GM18951 (cell line): ENCODE results near the gene IGFBP4.

ENCODE experiments used
- POLR2A ChIP-seq: IDR thresholded peaks from 4 replicates; pipeline ENCODE4 v1.6.1; 2011; ENCODE audit warnings: mild to moderate bottlenecking; ENCODE audit not compliant: insufficient read length, insufficient read depth; ENCODE audit errors: extremely low read depth
- in situ Hi-C: fragments of 300-500 bp; cut with MboI; formaldehyde crosslinking; loops from one replicate; pipeline ENCODE4 v1.12.0; 2022; ENCODE audit warnings: low sequenced_read_pairs, mixed read lengths, inconsistent platforms; ENCODE audit not compliant: unreplicated experiment

The IGFBP4 gene

DNA sequence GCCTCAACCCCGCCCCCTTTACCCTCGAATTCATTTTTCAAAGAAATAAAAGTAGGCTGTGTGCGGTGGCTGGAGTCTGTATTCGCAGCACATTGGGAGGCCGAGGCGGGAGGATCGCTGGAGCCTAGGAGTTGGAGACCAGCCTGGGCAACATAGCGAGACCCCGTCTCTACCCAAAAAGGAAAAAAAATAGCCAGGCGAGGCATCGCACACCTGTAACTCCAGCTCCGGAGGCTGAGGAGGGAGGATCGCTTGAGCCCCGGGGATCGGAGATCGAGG lies 24.9 kb upstream of the IGFBP4 start:
- in situ Hi-C loops: no loop called here
- no peak for TF ChIP-seq POLR2A

DNA sequence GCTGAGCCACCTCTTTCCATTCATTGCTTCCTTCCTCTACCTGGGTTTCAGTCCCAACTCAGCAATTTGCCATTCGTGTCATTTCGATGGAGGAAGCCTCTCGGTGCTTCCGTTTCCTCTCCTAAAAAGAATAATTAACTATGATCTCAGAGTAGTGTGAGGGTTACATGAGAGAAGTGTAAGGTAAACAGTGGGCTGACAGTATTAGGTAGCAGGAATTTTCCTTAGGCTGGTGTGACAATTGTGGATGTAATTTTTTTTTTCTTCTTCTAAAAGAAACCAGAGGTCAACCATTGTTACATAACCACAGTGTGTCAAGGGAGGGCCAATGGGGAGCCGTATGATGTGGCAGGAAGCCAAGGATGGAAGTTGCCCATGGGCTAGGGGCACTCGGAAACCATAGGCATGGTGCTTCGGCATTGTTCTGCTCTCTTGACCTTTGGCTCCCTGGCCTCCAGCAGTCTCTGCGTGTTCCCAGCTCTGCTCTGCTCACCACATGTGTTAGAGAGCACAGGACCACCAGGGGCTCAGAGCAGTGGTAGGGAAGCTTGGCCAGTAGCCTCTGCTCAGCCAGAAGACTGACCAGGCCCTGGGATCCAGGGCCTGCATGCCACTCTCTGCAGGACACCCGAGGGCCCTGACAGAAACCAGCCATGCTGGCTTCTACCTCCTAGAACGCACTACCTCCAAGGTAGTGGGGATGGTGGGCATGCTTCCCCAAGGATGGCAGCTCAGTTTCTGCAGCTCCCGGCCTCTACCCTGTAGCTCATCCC lies 23.5 kb upstream of the IGFBP4 start:
- TF ChIP-seq POLR2A: no peak
- in situ Hi-C loops: no loop called here

DNA sequence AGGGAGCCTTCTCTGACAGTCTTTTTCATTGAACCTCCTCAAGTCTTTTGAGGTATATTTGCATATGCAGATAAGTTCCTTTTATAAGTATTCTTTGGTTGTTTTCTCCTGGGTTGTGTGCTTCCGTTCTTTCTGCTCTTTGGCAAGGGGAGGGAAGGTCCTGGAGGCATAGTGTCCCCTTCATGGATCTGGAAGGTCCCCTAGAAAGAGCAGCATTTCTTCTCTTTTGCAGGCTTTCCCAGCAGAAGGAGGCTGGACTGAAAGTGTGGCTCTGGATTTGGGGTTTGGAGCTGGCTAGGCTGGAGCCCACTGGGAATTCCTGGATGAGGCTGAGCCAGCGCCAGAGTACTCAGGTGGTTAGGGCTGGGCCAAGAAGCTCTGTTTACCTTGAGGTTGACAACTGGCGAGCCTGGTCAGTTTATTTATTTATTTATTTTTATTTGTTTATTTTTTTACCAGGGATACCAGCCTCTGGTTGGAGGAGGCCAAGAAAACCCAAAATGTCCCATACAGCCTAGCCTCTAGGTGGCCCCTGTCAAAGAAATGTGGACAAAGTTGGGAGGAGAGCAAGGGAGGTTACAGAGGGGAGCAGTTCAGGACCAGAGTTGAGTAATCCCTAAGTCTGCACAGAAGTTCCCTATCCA lies 20.1 kb upstream of the IGFBP4 start:
- in situ Hi-C loops: no loop called here
- no peak for TF ChIP-seq POLR2A

DNA sequence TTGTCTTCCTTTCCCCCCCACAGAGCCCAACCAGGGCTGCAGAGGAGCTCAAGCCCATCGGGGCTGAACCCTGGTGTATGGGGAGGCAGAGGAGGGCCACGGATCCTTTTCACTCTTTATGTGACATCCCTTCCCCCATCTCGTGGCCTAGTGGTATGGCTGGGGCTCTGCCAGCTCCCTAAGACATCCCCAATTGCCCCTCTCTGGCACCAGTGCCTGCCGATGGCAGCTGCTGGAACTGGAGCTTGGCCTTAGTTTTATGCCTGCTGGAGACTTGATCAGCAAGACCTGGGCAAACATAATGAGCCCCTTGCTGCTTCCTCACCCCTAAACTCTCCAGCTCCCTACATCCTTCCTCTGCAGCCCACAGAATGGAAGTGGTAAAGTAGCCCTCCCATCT lies 17.5 kb upstream of the IGFBP4 start:
- in situ Hi-C loops: loop anchor here (25.0 kb wide), 1 partner anchor 112 kb away; no protein-coding TSS in a partner anchor
- no peak for TF ChIP-seq POLR2A

DNA sequence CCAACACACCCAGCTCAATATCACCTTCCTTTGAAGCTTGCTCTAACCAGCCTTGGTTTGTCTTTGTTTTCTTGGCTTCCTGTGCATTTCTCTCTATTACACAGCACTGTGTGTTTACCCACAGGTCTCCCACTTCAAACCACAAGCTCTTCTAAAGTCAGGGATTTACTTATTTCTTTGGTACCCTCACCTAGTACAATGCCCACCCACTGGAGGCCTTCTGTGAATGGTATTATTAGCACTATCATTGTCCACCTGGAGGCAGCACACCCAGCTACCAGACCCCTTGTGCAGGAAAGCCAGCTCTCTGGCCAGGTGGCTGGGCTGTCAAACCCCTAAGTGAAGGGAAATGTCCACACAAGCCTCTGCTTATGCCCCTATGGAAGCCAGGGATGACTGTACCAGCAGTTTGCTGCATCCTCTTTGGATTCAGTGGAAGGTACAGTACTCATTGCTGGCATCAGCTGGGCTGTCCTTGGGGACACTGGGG lies 16.2 kb upstream of the IGFBP4 start:
- in situ Hi-C loops: loop anchor here (25.0 kb wide), 1 partner anchor 110 kb away; no protein-coding TSS in a partner anchor
- no peak for TF ChIP-seq POLR2A

DNA sequence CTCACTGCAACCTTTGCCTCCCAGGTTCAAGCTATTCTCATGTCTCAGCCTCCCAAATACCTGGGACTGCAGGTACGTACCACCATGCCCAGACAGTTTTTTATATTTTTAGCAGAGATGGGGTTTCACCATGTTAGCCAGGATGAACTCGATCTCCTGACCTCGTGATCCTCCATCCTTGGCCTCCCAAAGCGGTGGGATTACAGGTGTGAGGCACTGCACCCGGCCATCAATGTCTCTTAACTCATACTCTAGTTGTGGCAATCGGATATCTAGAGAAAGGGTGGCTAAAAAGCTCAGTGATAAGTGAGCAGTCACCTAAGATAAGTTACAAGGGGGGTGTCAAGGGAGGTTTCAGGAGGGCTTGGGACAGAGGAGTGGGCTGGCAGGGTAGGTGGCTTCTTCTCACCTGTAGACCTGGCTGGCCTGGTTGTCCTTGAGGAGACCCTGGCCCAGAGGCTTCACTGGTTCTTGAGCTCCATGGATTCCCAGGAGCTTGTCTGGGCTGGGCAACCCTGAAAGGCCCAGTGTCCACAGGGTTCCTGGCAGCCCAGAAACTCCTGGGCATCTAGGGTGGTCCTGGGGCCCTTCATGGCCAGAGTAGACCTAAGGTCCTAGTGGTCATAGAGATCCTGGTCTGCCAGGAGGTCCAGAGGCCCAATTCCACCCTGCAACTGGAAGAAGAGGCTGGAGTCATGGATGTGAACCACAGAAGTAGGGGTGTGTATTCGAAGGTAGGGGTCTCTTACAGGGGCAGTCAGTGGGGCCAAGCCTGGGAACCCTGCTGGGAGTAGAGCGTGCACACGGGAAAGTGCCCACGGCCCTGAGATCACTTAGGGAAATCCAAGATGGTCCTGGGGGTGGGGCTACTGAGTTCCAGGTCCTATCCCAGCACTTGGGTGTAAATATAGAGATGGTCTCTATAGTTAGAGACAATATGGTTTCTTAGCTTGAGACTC lies 12.7 kb upstream of the IGFBP4 start:
- in situ Hi-C loops: loop anchor here (25.0 kb wide), 1 partner anchor 107 kb away; no protein-coding TSS in a partner anchor
- no peak for TF ChIP-seq POLR2A

DNA sequence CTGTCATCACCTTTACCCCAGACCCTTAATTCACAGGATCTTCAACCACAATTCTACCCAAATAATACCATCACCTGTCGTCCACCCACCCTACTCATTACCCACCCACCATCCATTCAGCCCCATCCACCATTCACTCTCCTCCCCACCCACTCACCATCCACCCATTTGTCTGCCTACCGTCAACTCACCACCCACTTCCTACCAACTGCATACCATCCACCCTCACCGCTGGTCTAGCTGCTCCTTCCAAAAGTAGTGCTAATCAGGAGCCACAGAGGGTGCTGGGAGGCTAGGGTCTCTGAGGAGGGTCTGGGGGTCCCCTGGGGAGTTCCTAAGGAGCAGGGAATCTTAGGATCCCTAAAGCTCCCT lies 12.0 kb upstream of the IGFBP4 start:
- in situ Hi-C loops: loop anchor here (25.0 kb wide), 1 partner anchor 106 kb away; no protein-coding TSS in a partner anchor
- TF ChIP-seq POLR2A: no peak

DNA sequence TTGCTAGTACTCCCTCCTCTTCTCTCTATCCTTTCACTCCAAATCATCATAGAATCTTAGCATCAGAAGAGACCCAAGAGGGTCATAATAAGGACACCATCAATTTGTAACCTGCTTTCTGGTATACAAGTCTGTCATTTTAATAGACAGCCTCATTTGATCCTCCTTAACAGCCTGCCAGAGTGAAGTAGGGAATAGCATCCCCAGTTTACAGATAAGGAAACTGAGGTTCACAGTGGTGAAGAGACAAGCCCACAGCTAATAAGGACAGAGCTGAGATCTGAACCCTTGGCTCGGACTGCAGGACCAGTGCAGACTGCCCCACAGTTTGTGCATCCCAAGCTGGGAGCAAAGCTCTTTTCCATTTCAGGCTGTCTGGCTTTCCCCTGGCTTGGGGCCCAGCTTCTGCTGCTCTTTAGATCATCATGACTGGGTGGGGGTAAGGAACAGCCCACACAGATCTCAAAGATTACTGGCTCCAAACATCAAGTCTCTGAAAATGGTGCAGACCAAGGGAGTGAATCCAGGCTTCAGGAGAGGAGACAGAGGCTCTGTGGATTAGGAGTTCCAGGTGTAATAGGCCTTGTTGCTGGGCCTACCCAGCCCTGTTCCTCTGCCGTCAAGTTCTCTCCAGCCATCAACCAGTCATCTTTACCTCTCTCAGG lies 10.3 kb upstream of the IGFBP4 start:
- in situ Hi-C loops: loop anchor here (25.0 kb wide), 1 partner anchor 104 kb away; no protein-coding TSS in a partner anchor
- TF ChIP-seq POLR2A: no peak

DNA sequence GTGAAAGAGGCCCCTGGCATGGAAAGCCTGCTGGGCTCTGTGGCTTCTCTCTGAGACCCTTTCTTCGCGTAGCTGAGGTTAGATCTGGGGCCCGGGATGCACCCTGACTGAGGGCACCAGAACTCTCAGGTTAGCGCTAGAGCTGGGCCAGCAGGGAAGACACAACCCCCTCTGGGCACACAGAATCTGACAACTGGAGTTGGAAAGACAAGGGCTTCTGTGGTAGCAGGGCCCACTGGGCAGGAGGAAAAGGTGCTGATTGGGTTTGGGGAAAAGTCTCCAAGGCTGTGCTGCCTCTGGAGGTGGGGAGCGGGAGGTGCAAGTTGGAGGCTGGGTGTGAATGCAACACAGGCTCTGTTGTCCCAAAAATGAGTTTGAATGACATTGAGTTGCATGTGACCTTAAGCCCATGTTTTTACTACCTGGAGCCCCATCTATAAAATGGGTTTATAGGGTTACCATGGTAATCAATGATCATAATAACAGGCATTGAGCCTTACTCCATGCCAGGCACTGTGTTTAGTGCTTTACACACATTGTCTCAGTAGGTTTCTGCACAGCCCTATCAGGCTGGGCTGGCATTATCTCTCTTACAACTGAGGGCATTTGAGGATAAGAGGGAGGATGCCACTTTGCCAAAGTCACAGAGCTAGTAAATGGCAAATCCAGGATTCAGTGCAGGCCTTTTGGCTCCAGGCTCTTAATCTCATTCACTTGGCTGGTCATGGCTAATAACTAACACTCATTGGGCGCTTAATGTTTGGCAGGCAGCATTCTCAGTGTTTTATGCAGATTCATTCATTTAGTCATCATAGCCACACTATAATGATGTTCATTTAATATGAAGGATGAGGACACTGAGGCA lies 9.5 kb upstream of the IGFBP4 start:
- TF ChIP-seq POLR2A: no peak
- in situ Hi-C loops: loop anchor here (25.0 kb wide), 1 partner anchor 104 kb away; no protein-coding TSS in a partner anchor

DNA sequence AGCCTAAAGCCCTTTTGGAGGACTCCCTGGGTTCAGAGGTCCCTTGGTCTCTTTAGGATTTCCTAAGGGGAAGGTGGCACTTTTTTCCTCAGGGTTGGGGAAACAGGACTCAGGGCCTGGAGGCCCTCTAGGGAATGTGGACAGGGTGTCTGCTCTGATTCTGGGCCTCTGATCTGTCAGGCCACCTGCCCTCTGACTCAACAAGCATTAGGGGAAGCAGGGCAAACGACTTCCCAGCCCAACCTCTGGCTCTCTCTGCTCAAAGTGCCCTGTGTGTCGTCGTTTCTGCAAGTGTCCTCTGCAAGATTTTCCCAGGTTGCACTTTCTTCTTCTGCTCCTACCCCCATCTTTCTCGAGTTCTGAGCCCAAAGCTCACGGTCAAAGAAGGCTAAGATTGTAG lies 6.6 kb upstream of the IGFBP4 start:
- TF ChIP-seq POLR2A: no peak
- in situ Hi-C loops: loop anchor here (25.0 kb wide), 1 partner anchor 101 kb away; no protein-coding TSS in a partner anchor

DNA sequence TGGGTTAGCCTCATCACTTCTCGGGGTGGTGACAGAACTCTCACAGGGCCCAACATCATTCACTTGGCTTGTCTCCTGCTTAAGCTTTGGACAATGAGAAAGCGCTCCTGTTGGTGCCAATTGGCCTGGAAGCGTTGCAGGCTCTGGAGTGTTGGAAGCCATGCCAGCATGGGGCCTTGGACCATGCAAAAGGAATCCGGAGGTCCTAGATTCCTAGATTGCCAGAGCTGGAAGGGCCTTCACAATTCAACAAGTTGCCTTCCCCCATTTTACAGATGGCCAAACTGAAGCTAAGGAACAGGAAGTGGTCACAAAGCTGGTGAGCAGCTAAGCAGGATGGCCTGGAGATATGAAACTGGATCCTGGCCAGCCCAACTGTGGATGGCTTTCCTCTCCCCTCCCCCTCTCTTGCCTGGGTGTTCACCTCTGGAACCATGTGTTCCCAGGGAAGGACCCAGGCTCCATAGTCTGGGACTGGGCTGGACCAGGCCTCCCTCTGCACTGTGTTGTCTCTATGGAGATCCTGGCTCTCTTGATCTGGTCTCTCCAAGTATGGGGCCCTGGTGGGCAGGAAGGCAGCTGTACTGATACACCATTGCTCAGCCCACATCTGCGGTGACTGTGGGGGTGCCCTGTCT lies 6.0 kb upstream of the IGFBP4 start:
- no peak for TF ChIP-seq POLR2A

More for the DNA sequence above, 6.0 kb upstream of the IGFBP4 start:
- in situ Hi-C loops: loop anchor here (25.0 kb wide), 1 partner anchor 100 kb away; no protein-coding TSS in a partner anchor
